HepG2 (cell line): Measurements from ENCODE around the gene TAF1C.

Source experiments
- CTCF ChIP-seq: sonication (generic); formaldehyde crosslinking; IDR thresholded peaks from 2 replicates; pipeline ENCODE4 v1.5.0; 2020; ENCODE audit warnings: mild to moderate bottlenecking, missing genetic modification reagents, moderate library complexity
- E2F5 ChIP-seq: sonication (generic); formaldehyde crosslinking; conservative IDR thresholded peaks from 2 replicates; pipeline ENCODE4 v1.4.0; 2020; ENCODE audit warnings: missing genetic modification reagents
- EP300 ChIP-seq, 3 experiments: sonication (generic) in 1 of 3; formaldehyde crosslinking in 1 of 3; IDR thresholded peaks; 2 replicates each; pipeline versions ENCODE4 v1.5.1 to v1.6.1; 2011 to 2020; ENCODE audit warnings: low read depth in 2 of 3, low read length in 2 of 3, borderline replicate concordance in 1 of 3, improper control_type of control experiment in 1 of 3, mild to moderate bottlenecking in 1 of 3, missing genetic modification reagents in 1 of 3, moderate library complexity in 1 of 3
- MAX ChIP-seq: IDR thresholded peaks from 2 replicates; pipeline ENCODE4 v1.6.1; 2012; ENCODE audit warnings: inconsistent platforms
- NR2F6 ChIP-seq, 2 experiments: IDR thresholded peaks; 2 replicates each; pipeline ENCODE4 v1.6.1; 2016; ENCODE audit warnings: antibody characterized with exemption in 1 of 2, mild to moderate bottlenecking in 1 of 2
- NRL ChIP-seq: sonication (generic); formaldehyde crosslinking; IDR thresholded peaks from 2 replicates; pipeline ENCODE4 v1.5.0; 2020; ENCODE audit warnings: missing genetic modification reagents, mild to moderate bottlenecking, moderate library complexity, borderline replicate concordance
- POLR2A ChIP-seq, 2 experiments: IDR thresholded peaks; 2 replicates each; pipeline ENCODE4 v1.6.1; 2011; ENCODE audit warnings: low read depth in 2 of 2, low read length in 2 of 2, mild to moderate bottlenecking in 1 of 2, moderate library complexity in 1 of 2; ENCODE audit not compliant: insufficient read depth in 1 of 2
- PTBP1 ChIP-seq: fragments of 200-400 bp; formaldehyde crosslinking; IDR thresholded peaks from 2 replicates; pipeline ENCODE4 v1.6.1; 2018; ENCODE audit warnings: low read length, low read depth; ENCODE audit not compliant: poor library complexity, severe bottlenecking
- TFE3 ChIP-seq: IDR thresholded peaks from 2 replicates; pipeline ENCODE4 v1.6.1; 2016
- ZFP1 ChIP-seq: IDR thresholded peaks from 2 replicates; pipeline ENCODE4 v1.6.1; 2016
- ZNF678 ChIP-seq: sonication (generic); formaldehyde crosslinking; IDR thresholded peaks from 2 replicates; pipeline ENCODE4 v1.4.0; 2020; ENCODE audit warnings: mild to moderate bottlenecking, missing genetic modification reagents

GRCh38 chr16:84144209-84144858 lies 42.5 kb downstream of the TAF1C start:
- TF ChIP-seq CTCF (peak; percentile 54), ZFP1 (CRISPR knock-in tag) (no peak), E2F5 (CRISPR knock-in tag) (no peak), ZNF678 (CRISPR knock-in tag) (no peak), MAX (no peak), PTBP1 (no peak), POLR2A (IDR thresholded peaks at IDR 0.05; ENCODE audit: insufficient read depth in 1 of 2, low read depth in 2 of 2, low read length in 2 of 2) (no peak; a peak in 1 of 4 replicates), TFE3 (CRISPR knock-in tag) (no peak), NR2F6 (IDR thresholded peaks at IDR 0.05) (no peak), NR2F6 (CRISPR knock-in tag; IDR thresholded peaks at IDR 0.05) (no peak), EP300 (IDR thresholded peaks at IDR 0.05; ENCODE audit: low read depth in 2 of 2, low read length in 2 of 2) (no peak), EP300 (CRISPR knock-in tag; IDR thresholded peaks at IDR 0.05; ENCODE audit: borderline replicate concordance) (no peak), NRL (CRISPR knock-in tag) (0 out of 2 replicates have a peak, but pooled peaks have one; percentile 17)
